HCEC 1CT (cell line): Measurements from ENCODE around the gene DNAL1.

Experiments used
- DNase-seq: peaks from one replicate; pipeline ENCODE4 v3.0.0-alpha.2; 2017

The DNAL1 gene

DNA sequence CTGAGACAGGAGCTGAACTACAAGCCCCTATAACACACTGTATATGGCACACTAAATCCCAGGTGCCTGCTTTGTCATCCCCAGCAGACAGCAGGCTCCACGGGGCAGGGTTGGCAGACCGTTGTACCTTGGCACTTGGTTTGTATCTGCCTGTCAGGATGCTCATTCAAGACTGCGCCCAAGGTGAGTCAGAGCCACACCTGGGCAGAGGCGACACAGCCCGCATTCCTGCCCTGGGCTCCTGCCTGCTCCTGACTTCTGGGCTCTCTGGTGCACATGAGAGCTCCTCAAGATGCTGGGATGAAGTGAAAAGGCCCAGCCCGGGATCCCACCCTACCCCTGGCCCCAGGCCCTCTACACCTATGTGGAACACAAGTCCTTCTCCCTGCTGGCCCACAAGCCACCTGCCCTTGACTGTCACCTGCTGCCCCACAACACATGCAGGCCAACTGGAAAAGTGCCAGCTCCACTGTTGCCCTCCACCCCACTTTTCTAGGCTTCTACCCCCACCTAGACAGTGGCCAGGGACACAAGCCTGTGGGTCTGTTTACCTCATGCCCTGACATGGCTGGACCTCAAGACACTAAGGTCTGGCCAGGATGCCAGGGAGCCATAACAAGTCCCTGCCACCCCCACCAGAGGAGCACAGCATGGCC is 100.2 kb downstream of the DNAL1 start:
- no peak for DNase-seq

DNA sequence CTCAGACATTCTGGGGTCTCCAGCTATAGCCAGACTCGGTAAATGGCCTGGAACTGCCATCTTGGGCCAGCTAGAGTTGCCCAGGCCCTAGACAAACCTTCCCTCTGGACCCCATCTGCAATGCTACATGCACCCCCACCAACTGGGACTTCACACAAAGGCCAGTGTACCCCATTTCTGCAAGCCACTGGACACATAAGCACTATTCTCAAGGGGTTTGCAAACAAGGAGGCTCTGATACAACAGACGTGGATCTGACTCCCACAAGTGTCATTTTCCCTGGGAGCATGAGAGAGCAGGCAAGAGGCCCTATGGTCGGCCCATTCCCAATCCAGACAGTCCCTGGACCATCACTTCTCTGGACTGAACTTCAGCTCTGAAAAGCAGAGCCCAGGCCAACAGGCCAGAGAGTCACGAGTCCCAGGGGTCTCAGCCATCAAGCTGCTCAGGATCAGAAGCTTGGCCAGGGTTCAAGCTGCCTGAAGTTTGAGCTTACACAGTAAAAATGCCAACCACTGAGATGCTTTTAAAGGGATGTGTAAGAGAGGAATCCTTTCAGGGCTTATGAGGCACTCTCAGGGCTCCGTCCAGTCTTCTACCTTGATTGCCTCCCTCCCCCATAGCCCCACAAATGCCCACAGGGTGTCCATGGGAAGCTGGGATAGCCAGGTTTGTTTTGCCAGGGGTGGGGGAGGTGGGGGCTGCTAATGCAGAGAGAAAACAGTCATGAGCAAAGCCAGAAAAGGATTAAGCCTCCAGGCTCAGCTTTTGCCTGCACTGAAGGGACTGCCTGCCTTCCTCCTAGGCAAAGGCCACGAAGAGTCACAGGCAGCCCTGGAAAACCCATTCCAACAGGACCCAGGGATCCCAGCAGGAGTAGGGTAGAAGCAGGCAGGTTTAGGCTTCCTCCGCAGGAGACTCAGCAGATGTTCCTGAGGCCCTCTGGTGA is 101.1 kb downstream of the DNAL1 start:
- DNase-seq: no peak

DNA sequence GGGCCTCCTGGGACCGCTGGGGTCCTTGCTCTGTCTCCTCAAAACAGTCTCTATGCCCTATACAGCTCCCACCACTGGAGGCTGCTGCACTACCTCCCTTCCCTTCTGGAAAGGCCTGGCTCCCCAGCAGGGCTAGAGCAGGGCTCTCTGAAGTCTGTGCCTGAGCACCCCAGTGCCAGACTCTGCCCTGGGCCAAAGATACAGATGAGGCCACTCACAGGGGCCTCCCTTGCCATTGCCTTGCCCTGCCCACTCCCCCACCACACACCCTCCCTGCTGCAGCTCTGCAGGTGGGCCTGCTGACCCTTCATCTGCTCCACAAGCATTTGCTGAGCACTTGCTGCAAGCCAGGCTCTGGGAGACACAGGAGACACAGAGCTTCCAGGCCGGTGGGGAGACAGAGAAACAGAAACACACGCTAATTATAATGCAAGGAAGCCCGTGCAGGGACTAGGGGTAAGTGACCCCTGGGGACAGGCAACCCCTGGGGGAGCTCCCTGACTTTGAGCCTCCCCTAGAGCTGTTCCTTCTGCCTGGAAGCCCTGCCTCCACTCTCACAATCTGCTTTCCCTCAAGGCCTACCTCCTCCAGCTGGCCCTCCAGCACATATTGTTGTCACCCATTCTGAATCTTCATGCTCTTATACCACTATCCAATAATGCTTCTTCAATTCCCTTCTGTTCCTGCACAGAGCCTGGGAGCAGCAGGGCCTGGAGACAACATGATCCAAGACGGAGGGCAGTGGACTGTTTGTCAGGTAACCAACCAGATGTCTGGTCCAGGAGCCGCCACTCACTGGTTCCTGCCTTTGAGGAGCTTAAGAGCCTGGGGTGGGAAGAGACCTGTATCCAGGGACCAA is 102.0 kb downstream of the DNAL1 start:
- no peak for DNase-seq

DNA sequence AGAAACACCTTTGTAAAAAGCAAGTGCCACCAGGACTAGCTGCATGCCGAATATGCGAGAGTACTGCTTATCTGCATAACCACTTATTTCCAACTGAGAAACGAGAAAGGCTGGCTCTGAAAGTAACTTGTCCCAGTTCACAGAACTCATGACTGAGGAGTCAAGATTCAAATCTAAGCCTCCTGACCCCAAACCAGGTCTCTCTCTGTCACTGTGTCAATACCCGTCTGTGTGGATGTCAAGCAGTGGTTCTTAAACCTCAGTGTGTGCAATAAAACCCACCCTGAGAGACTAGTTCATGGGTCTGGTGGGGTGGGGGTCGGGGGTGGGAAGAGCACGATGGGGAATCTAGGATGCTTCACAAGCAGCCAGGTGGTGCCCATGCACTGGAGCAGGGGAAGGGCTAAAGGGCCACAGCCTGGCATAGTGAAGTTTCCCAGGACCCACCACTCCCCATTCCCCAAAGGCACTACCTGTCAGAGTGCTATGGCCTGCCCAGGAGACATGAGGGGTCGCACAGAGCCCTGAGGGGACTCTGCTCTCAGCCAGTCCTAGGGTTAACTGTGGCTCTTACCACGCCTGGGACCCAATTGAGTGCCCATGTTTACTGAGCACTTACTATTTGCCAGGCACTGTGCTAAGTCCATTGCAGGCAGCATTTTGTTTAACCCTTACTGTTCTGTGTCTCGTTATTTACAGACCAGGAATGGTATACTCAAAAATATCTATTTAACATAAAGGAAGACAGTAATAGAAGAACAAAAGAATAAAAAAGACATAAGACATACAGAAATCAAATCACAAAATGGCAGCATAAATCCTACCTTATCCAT is 102.8 kb downstream of the DNAL1 start:
- no peak for DNase-seq

DNA sequence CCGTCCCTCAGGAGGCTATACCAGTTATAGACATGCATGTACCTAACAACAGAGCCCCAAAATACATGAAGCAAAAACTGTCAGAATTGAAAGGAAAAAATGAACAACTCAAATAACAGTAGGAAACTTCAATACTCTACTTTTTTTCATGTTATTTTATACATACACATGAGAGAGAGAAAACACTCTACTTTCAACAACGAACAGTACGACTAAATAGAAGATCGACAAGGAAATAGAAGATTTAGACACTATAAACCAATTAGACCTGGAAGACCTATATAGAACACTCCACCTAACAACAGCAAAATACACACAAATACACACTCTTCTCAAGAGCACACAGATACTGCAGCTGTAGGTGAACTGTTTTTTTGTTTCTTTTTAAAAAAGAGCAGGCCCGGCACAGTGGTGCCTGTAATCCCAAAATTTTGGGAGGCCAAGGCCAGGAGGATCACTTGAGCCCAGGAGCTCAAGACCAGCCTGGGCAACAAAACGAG is 104.1 kb downstream of the DNAL1 start:
- DNase-seq: no peak

DNA sequence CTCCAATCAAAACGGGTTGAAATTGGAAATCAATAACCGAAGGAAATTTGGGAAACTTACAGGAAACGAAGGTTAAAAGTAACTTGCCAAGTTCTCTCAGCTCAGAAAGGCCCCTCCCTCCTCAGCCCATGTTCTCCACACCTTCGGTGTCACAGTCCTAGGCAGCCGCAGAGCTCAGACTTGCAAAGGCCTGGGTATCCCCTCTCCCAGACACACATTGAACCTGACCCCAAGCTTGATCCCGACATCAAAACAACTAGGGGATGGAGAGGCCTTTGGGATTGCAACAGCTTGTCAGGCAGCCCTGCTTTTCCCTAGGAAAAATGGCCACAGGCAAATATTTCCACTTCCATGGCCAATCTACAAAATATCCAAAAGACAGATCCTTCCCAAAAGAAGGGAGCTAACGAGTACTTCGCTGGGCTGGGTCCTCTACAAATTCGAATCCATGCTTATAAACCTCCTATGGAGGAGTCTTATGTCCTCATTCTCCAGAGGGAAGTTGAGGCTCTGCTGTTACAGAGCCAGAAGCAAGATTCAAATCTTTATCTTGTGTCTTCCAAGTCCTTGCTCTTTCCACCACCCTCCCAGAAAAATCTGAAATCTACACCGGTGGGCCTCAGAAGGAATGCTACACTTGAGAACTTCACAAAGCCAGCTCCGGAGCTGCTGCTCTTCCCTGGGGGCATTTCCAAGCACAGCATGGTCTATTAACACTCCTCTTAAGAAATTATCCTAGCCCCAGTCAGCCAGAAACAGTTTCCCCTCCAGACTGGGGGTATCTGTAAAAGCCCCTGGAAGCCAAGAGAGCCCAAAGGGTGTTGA is 105.1 kb downstream of the DNAL1 start:
- DNase-seq: no peak

DNA sequence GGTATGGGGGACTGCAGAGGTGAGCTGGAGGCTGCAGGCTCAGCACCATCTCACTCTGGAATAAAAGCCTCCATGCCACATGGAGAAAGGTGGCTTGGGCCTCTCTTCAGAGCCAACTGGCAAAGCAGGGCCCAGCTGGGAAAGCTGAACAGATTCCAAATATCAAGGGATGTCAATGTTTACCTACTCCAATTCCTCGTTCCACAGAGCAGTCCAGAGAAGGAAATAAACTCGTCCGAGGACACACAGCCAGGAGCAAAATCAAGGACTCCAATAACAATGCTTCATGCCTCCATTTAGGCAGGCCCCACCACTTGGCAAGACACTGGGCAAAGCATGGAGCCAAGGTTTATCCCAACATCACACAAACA is 105.7 kb downstream of the DNAL1 start:
- DNase-seq: no peak

DNA sequence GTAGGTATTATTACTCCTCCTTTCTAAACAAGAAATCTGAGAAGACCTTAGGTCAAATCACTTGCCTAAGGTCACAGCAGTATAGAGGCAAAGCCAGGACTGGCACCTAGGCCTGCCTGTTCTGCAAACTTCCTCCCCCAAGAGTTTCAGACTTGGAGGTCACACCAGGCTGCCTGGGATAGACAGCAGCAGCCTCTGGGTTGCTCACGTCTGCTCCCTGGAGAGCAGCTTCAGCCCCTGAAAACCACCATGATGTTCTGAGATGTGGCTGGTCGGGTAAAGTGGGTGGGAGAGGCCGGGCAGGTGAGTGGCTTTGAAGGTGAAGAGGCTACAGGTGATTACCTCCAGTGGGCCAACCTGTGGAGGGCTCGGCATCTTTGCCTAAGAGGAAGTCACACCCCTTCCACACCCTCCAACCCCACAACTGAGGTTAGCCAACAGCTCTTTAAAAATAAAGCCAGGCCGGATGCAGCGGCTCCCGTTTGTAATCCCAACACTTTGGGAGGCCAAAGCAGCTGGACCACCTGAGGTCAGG is 106.4 kb downstream of the DNAL1 start:
- no peak for DNase-seq

DNA sequence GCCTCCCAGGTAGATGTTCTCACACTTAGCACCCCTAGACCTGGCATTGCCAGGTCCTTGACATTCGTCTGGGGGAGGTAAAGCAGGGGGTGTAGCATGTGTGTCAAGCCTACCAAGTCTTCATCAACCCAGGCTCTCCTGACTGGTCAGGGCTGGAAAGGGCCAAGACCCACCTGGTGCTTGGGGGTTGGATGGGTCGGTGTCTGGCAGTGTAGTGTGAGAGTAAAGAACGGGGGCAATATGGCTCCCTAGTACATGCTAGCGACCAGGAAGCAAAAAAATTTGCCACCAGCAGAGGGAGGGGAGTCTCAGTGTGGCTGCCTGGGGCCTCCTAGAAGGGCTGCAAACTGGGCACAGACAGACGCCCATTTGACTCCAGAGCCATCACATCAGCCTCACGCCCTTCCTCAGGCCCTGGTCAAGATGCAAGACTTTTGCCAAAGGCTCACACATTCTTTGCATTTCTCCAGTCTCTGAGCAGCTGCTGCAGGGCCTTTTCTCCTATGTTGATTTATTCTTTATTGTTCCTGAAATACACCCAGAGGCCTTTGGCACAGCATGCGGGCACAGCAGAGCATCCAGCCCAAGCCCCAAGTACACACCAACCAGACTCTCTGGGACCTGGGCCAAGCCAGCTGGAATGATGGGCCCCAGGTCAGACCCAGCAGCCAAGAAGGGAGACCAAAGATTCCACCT is 107.7 kb downstream of the DNAL1 start:
- DNase-seq: no peak
